Activated naive CD4-positive, alpha-beta T cell (primary cell): ENCODE data around the gene SERPINA6.
"Not testable (repeated sequence)": the region's sequence is repeated elsewhere in the genome, so short reads cannot be mapped to it uniquely, and the experiment has no call there.

Source experiments
- DNase-seq, 4 experiments: peaks; one replicate each; lab custom pipeline; 2025; lab: John Stamatoyannopoulos, UW

The SERPINA6 gene, protein sequence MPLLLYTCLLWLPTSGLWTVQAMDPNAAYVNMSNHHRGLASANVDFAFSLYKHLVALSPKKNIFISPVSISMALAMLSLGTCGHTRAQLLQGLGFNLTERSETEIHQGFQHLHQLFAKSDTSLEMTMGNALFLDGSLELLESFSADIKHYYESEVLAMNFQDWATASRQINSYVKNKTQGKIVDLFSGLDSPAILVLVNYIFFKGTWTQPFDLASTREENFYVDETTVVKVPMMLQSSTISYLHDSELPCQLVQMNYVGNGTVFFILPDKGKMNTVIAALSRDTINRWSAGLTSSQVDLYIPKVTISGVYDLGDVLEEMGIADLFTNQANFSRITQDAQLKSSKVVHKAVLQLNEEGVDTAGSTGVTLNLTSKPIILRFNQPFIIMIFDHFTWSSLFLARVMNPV

DNA sequence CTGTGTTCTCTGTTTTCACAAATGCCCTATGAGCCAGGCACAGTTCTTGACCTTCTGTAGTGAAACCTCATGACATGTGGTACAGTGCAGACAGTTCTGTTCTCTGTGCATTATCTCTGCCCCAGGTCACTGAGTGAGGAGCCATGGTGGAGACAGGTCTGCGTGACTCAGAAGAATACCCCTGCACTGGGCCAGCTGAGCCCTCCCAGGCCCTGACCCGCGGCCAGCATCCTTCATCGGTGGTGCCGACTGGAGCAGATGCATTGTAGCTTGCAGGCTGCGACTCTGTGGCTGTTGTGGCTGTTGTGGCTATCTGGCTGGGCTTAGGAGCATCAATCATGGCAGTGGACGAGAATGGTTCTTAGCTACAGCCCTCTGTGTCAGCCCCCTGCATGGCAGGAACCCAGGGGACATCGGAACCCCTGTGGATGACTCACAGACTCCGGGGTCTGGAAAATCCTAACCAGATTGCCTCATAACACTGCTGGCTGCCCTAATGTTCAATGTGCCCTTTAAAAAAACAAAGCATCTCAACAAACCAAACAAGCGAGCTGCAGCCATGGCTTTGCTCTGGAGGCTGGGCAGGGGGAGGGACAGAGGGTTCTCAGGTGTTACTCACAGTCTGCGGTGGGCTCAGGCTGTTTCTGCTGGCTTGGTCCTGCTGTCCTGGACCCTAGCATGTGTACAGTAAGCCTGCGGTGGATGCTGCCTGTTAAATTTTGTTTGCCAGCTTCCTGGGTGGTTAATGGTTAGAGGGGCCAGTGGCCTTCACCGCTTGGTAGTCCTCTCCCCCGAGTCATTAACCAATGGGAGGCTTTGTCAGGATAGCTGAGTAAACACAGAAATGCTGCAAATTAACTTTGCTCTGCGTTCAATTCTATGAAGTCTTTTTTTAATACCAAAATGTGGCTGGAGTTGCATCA, at the start of gene SERPINA6:
TSS of gene SERPINA6 (minus strand) at position 689 of the 923 bp plus-strand sequence. CDS start 8,688 bp downstream, outside the sequence.
- DNase-seq: no peak

DNA sequence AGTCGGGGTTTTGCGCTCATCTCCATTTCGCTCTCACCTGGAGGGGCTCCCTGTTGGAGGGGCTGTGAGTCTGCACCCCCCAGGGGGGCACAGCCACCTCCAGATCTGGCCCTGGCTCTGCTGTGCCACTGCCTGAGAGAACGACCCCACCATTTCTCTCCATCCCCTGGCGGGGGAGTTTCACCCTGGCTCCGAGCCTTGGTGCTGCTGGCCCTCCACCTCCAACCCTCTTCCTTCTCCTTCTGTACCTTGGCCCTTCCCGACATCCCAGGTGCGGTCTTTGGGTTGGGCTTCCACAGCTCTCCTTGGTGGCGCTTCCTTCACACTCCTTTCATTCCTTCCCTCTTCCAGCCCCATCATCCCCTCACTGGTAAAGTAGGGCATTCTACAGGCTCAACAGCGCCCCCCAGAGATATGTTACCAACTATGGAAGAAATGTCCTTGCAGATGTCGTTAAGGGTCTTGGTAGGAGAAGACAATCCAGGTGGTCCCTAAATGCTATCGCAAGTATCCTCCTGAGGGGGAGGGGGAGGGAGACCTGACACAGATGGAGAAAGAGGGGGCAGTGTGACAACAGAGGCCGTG, 49.0 kb upstream of the SERPINA6 start:
- DNase-seq: no peak

DNA sequence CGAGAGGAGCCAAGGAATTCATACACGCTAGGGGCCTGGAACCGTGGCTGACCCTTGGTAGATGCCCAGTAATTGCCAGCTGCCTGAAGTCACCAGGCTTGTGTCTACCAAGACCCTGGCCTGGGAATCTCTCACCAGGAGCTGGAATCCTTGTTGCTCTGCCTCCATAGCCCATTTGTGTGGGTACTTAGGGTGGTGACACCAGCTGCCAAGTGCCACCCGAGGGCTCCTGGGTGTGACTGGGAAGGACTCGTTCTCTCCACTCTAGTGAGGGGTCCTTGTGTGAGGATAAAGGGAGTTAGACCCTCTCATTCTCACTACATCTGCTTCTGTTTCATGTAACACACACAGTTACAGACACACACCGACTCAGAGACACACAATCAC, 47.4 kb upstream of the SERPINA6 start:
- no peak for DNase-seq

DNA sequence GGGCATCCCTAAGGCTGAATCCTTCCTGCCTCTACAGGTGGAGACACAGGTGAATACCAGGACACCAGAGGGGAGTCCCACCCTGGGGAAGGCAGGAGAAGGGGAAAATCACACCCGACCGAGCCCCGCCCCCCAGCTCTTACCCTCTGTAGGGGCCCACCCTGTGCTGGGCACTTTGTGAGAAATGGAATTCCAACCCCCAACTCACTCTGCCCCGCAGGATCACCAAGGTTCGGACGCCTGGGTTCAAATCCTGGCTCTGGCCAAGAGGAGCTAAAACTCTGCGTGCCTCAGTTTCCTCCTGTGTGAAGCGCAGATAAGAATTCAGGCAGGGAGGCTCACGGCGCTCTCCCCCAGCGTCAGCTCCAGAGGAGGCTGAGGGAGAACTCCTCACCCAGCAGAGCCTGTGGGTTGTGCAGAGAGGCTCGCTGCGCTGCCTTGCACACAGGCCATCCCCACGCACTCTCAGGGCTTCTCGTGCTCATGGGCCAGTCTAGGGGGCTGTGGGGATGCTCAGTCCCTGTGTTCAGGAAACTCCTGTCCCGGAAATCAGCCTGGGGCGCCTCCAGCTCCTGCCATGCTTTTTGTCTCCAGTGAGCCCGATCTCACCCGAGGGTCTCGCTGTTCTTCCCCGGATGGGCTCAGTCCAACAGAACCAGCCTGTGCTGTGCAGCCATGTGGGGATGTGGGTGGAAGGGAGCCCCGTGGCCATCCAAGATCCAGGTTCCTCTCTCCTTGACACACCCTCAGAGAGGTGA, 46.8 kb upstream of the SERPINA6 start:
- DNase-seq: not testable (repeated sequence)

DNA sequence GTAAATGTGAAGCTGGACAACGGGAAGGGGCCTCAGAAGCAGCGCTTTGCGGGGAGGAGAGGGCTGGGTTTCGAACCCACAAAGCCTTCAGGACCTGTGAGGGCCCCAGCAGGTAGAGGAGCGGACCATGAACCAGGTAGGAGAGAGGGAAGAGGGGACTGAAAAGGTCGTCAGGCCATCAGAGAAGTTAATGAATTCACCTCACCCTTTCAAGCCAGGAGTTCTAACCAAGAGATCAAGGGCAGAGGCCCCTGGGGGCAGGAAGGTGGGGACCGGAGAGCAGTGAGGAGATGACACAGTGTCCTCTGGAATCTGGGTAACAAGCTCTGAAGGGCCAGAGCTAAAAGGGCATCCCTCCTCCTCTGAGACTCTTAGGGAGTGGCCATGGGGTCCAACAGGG, 45.8 kb upstream of the SERPINA6 start:
- no peak for DNase-seq

DNA sequence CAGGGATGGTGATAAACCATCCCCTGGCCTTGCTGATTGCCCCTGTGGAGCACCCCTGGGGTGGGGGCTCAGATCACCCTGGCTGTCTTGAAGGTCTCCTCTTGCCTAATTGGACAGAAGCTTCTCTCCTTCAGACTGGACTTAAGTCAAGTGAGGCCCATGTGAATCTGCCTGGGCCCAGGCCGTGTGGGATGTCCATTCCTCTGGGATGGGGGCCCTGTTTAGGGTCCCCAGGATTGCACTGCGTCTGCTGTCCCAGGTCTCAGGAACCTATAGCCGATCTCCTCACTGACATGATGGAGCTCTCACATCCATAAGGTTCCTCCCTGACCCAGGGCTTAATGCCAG, 45.1 kb upstream of the SERPINA6 start:
- DNase-seq: no peak

DNA sequence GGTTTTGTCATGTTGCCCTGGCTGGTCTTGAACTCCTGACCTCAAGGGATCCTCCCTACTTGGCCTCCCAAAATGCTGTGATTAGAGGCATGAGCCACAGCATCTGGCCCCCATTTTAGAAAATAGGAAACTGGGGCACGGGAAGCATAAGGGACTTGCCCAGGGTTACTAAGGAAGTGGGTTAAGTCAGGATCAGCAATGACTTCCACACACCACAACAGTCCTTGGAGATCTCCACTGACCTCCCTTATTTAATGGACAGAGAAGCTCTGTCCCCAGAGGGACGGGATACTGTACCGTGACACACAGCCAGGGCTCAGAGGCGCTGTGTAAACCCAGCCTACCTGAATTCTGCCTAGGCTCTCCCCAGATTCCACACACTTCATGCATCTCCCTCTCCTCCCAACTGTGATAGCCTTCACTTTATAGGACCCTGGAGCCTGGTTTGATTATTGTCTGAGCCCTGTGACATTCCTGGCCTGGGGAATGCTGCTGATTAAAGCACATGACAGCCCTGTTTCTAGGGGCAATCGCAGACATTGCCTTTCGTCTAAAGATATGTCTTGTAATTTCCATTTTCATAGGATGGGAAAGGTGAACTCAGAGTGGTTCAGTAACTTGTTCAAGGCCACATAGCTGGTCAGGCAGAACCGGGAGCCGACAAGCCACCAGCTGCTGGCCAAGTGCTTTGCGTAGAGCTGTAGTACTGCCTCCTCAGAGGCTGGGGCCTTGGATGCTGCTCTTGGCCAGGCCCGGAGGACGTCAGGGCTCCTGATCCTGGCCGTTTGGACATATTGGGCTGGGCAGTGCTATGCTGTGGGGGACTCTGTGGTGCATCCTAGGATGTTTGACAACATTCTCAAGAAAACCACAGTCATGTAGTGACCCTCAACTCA, 44.5 kb upstream of the SERPINA6 start:
- DNase-seq: no peak

DNA sequence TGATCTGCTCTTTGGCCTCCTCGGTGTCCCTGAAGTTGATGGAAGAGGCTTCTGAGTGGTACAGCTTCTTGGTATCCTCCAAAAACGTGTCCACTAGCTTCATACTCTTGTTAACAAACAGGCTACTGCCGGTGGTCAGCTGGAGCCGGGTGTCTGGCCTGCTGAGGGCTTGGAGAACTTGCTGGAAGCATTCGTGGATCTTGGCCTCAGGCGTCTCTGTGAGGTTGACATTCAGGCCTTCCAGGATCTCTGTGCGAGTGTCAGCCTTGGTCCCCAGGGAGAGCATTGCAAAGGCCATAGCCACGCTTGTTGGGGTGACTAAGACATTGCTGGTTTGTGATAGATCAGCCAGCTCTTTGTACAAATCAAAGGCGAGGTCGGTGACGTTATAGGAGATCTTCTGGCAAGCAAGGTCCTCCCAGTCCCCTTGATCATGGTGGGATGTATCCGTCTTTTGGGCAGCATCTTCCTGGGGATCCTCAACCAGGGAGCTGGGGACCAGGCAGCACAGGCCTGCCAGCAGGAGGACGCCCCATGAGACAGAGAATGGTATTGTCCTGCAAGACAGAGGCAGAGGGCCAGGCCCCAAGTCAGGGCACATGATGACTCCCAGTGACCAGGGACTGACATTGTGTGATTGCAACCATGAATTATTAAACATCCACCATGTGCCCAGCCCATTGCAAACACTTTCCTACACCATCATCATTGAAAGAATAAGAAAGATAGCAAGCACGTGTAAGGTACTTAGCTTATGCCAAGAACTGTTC, 43.2 kb upstream of the SERPINA6 start, which contains the start of gene SERPINA2:
TSS of gene SERPINA2 (minus strand) at position 553 of the 770 bp plus-strand sequence.
- DNase-seq: no peak

DNA sequence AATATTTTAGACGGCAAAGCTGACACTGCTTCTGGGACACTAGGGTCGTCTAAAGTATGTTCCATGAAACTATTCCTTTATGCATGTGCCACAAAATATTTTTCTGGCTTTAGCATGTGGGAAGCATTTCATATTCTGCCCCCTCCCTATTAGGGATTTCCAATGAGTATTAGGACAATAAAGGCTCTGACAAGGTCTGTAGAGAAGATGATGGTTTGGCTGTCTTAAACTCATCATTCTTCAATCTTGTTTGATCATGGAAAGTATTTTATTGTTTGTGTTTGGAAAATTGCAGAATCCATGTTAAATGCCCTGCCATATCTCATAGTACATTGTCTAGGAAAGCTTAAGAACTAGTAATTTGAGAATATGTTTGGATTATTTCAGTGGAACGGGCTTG, 42.5 kb upstream of the SERPINA6 start:
- DNase-seq: no peak

DNA sequence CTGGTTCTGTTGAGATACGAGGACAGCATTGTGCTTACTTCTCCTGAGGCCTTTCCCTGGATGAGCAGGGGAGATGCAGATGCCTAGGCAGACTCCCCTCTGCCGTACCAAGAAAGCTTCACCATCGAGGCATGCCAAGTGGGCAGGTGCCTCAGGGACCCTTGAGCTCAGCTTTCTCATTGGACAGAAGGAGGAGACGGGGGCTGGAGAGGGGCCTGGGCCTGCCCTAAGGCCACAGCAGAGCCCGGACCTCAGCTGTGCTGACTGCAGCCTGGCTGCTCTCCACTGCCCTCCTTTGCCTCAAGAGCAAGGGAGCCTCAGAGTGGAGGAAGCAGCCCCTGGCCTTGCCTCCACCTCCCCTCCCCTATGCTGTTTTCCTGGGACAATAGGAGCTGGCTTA, 41.8 kb upstream of the SERPINA6 start:
- DNase-seq: no peak

DNA sequence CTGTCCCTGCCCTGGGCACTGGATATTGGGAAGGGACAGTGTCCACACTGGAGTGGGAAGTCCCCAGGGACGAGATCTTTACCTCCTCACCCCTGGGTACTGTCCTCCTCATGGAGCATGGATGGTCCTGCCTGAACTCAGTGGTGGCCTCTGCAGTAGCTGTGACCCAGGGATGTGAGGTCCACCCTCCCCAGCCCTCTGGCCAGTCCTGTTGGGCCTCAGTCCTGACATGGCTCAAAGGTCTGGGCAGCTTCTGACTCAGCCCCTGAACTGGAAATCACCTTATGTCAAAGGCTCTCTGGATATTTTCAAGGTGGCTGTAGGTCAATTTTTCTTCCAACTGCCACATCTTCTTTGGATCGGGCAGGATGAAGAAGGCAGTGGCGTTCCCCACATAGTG, 40.9 kb upstream of the SERPINA6 start:
- no peak for DNase-seq

DNA sequence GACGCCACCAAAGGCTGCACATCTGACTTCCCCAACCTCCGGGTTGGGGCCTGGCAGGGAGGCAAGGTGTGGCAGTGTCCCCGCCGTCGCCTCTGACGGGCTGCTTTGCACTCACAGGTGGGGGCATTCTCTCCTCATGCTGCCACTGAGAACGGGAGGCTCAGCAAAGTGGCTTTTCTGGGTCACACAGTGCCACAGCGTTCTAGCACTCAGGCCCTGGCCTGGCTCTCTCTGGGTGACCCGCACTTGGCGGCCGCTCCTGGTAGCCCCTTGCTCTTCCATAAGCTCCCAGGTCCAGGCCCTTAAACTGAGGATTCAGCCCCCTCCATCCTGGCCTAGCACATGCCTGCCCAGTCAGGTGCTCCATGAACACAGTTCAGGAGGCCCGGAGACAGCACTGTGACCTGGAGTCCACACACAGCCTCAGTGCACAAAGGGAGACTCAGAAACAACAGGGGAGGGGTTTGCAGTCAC, 40.1 kb upstream of the SERPINA6 start:
- DNase-seq: no peak

DNA sequence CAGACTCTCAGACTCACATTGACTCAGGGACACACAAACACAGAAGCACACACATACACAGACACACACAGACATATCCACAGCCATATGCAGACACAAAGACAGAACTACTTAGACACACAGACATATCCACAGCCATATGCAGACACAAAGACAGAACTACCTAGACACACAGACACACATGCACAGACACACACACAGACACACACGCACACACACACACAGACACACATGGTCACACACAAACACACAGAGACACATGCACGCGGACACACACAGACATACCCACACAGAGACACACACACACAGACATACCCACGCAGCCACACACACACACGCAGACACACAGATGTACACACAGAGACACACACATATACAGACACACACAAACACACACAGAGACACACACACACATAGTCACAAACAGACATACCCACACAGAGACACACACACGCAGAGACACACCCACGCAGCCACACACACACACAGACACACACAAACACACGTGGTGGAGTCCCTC, 39.5 kb upstream of the SERPINA6 start:
- DNase-seq: no peak

DNA sequence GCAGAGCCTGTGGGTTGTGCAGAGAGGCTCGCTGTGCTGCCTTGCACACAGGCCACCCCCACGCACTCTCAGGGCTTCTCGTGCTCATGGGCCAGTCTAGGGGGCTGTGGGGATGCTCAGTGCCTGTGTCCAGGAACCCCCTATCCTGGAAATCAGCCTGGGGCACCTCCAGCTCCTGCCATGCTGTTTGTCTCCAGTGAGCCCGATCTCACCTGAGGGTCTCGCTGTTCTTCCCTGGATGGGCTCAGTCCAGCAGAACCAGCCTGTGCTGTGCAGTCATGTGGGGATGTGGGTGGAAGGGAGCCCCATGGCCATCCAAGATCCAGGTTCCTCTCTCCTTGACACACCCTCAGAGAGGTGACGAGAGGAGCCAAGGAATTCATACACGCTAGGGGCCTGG, 38.5 kb upstream of the SERPINA6 start:
- DNase-seq: no peak

DNA sequence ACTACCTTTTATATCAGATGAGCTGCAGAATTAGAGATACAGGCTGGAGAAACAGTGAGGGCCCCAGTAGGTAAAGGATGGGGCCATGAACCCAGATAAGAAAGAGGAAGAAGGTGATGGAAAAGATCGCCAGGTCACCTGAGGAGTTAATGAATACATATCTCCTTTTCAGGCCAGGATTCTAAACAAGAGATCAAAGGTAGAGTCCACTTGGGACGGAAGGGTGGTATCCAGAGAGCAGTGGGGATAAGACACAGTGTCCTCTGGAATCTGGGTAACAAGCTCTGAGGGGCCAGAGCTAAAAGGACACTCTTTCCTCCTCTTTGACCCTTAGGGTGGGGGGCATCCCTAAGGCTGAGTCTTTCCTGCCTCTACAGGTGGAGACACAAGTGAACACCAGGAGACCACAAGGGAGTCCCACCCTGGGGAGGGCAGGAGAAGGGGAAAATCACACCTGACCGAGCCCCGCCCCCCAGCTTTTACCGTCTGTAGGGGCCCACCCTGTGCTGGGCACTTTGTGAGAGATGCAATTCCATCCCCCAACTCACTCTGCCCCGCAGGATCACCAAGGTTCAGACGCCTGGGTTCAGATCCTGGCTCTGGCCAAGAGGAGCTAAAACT, 37.9 kb upstream of the SERPINA6 start:
- DNase-seq: no peak

DNA sequence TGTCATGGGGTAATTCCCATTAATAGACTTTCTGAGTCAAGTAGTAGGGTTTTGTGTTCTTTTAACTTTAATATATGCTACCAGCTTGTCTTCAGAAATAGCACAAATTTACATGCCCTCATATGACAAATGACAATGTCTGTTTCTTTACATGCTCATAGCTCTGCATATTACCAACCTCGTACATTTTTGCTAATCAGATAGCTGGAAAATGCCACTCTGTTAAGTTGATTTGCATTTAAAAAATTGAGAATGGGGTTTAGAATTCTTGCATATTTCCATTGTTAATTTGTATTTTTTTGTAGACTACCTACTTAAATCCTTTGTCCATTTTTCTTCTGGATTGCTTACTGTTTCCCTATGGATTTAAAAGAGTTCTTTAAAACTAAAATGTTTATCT, 34.0 kb upstream of the SERPINA6 start:
- DNase-seq: no peak

DNA sequence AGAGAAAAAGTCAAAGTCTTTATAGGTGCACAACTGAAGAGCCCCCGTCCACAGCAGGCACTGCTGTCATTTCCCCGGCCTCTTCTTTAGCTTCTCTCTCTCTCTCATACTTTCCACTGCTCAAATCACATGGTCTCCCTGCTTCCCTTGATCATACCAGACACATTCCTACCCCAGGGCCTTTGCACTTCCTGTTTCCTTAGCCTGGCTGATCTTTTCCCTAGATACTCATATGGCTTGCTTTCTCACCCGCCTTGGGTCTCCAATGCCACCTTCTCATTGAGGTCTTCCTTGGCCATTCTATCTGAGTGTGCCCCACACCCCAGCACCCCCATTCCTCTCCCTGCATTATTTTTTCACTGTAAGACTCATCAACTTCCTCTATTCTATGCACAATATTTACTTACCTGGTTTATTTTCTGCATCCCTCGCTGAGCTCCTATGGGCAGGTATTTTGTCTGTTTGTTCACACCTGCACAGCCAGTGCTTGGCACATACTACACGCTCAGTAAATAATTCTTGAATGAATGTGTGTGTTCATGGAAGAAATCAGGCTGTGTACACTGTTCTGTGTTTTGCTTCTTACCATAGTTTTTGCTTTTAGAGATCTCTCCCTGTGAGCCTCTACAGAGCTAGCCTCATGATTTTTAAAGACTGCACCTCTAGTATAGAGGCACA, 33.4 kb upstream of the SERPINA6 start:
- no peak for DNase-seq

DNA sequence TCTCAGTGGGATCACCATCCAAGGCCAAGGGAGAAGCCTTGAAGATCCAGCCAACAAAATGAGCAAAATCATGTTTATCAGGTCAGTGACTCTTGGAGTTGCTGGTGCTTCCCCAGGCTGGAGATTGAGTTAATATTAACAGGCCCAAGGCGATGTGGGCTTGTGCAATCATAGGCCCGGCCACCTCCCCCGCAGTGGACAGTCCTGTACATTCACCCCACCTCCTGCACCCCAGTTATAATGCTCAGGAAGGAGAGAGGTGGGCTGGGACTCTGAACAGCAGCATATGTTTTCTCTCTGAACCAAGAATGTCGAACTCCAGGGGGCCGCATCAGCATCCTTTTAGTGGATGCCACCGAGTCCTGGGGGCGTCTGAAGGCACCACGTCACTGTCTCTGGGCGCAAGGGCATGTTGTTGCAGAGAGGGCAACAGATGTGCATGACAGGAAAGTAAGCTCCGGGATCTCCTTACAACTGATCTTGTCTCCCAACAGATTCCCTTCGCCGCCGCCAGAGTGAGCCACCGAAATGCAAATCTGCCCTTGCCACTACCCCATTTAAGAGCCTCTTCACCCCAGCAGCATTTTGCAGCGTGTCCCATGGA, 32.2 kb upstream of the SERPINA6 start:
- DNase-seq: no peak
